ENCODE measurements around the gene ELAVL1.

GRCh38 chr19:8022275-8022674 is 16.8 kb upstream of the ELAVL1 start:
- TF ChIP-seq CTCF (IDR thresholded peaks at IDR 0.05), result no peak
- TF ChIP-seq RFX5 (IDR thresholded peaks at IDR 0.05; ENCODE audit: low read length), result no peak
- no peak for TF ChIP-seq ZBTB33 (IDR thresholded peaks at IDR 0.05; ENCODE audit: borderline replicate concordance, low read depth)
- TF ChIP-seq EZH2phosphoT487 (IDR thresholded peaks at IDR 0.05; ENCODE audit: borderline replicate concordance, low read depth), result no peak
- no peak for TF ChIP-seq JUND (IDR thresholded peaks at IDR 0.05)
- TF ChIP-seq POLR2AphosphoS5 (IDR thresholded peaks at IDR 0.05; ENCODE audit: low read depth, low read length), result no peak
- no peak for TF ChIP-seq TCF12 (IDR thresholded peaks at IDR 0.05)
- TF ChIP-seq USF2 (IDR thresholded peaks at IDR 0.05; ENCODE audit: borderline replicate concordance, low read depth, low read length), result no peak
- no peak for TF ChIP-seq FOXJ3 (CRISPR knock-in tag; IDR thresholded peaks at IDR 0.05)
- no peak for TF ChIP-seq MEF2A (IDR thresholded peaks at IDR 0.05; ENCODE audit: borderline replicate concordance, low read depth)
- TF ChIP-seq IRF3 (IDR thresholded peaks at IDR 0.05; ENCODE audit: low read depth, low read length), result no peak
- no peak for TF ChIP-seq EP300 (IDR thresholded peaks at IDR 0.05; ENCODE audit: borderline replicate concordance in 1 of 2, low read depth in 1 of 2, low read length in 1 of 2)
- no peak for TF ChIP-seq REST (IDR thresholded peaks at IDR 0.05; ENCODE audit: low read depth, low read length)

Measured in SK-N-SH (cell line).